ENCODE results near the gene SUFU. TPM values are rescaled to one million over a fixed set of nuclear protein-coding genes. Genes with fewer than 3 reads are reported as not detected.

Gene SUFU
- total RNA-seq, 4 donors from 2014 or later: 5.5 to 13.3 (median 8.2) TPM

- TF ChIP-seq CTCF (IDR thresholded peaks at IDR 0.05; ENCODE audit: low read depth): no peak
These were observed 124.7 kb downstream of the SUFU start for GRCh38 chr10:102628451-102628911.

GRCh38 chr10:102629661-102630614 is 126.2 kb downstream of the SUFU start:
- no peak for TF ChIP-seq CTCF (IDR thresholded peaks at IDR 0.05; ENCODE audit: low read depth)

- TF ChIP-seq CTCF (IDR thresholded peaks at IDR 0.05; ENCODE audit: low read depth): no peak
These were observed 126.9 kb downstream of the SUFU start for GRCh38 chr10:102630663-102631062.

GRCh38 chr10:102631525-102632393 is 128.0 kb downstream of the SUFU start:
- no peak for TF ChIP-seq CTCF (IDR thresholded peaks at IDR 0.05; ENCODE audit: low read depth)

- TF ChIP-seq CTCF (IDR thresholded peaks at IDR 0.05; ENCODE audit: low read depth): no peak
These were observed 128.8 kb downstream of the SUFU start for GRCh38 chr10:102632394-102633111.

GRCh38 chr10:102633287-102633686 is 129.5 kb downstream of the SUFU start:
- no peak for TF ChIP-seq CTCF (IDR thresholded peaks at IDR 0.05; ENCODE audit: low read depth)

All from subcutaneous adipose tissue (tissue), 4 donors.